HG02852 (cell line): Measurements from ENCODE around the gene GYPC.

Experiments
- ATAC-seq: cut with Tn5 transposase; IDR thresholded peaks from one replicate; pipeline ENCODE4 v1.9.1; 2021; ENCODE audit warnings: mild to moderate bottlenecking, moderate library complexity; ENCODE audit not compliant: unreplicated experiment

The GYPC gene

GRCh38 chr2:126723281-126723815 lies 67.4 kb downstream of the GYPC start:
- ATAC-seq: no peak

GRCh38 chr2:126725580-126725979 lies 69.6 kb downstream of the GYPC start:
- ATAC-seq: no peak

GRCh38 chr2:126729896-126730295 lies 73.9 kb downstream of the GYPC start:
- no peak for ATAC-seq

- ATAC-seq: no peak
These were observed 74.7 kb downstream of the GYPC start for GRCh38 chr2:126730655-126731054.

GRCh38 chr2:126731353-126731752 lies 75.4 kb downstream of the GYPC start:
- ATAC-seq: no peak

- no peak for ATAC-seq
These were observed 76.8 kb downstream of the GYPC start for GRCh38 chr2:126732682-126733245.

- no peak for ATAC-seq
These were observed 77.8 kb downstream of the GYPC start for GRCh38 chr2:126733795-126734194.

- ATAC-seq: no peak
These were observed 80.3 kb downstream of the GYPC start for GRCh38 chr2:126736133-126736874.

GRCh38 chr2:126739141-126739540 lies 83.2 kb downstream of the GYPC start:
- no peak for ATAC-seq

GRCh38 chr2:126744640-126745039 lies 88.7 kb downstream of the GYPC start:
- ATAC-seq: no peak
